ENCODE measurements around the gene KCND3.

KCND3 gene

DNA sequence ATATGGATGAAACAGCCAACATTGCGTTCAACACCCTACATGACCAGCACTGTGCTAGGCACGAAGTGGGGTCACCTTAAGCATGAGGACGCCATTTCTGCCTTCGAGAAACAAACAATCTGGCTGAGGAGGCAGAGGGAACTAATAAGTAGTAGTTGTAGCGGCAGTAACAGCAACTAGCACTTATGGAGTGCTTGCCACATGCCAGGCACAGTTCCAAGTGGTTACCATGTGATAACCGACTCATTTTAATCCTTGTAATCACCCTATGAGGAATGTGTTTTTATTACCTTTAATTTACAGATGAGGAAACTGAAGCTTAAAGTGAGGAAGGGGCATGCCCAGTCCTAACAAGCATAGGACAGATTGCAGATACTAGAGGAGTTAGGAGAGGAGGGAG, 33.7 kb downstream of the KCND3 start:
- H3K9me3 ChIP-seq (ENCODE audit: control insufficient read depth, insufficient read depth, low read length): no peaks in the 10 kb centered on the region
- no peaks in the 10 kb centered on the region for H3K36me3 ChIP-seq (ENCODE audit: control insufficient read depth, insufficient read depth, low read length)
- no peaks in the 10 kb centered on the region for H3K27me3 ChIP-seq (ENCODE audit: control insufficient read depth, insufficient read depth, low read length)
- no peak overlapping the region for H3K4me3 ChIP-seq (ENCODE audit: low read depth, low read length)
- H3K4me1 ChIP-seq (ENCODE audit: control insufficient read depth, insufficient read depth, low read length): no peaks in the 10 kb centered on the region
- no peak overlapping the region for H3K9ac ChIP-seq (ENCODE audit: low read depth, low read length)

DNA sequence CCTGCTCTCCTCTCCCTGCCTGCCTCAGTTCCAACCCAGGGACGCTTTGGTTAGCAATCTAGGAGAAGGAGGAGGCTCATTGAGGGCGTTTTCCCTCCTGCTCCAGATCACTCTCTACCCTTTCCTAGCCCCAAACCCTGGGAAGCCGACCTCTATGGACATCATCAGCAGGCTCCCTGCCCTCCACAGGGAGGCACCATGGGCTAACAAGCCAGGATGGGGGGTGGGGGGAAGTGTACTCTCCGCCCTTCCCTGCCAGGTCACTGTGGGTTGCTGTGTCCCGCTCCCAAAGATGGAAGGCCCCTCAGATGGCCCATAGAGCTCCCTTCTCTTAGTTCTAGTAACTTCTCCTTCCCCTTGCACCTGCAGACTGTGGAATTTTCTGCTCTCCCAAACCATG, 35.7 kb downstream of the KCND3 start:
- Histone ChIP-seq H3K4me3 (ENCODE audit: low read depth, low read length) (no peak overlapping the region), H3K27me3 (ENCODE audit: control insufficient read depth, insufficient read depth, low read length) (no peaks in the 10 kb centered on the region), H3K9ac (ENCODE audit: low read depth, low read length) (no peak overlapping the region), H3K9me3 (ENCODE audit: control insufficient read depth, insufficient read depth, low read length) (no peaks in the 10 kb centered on the region), H3K4me1 (ENCODE audit: control insufficient read depth, insufficient read depth, low read length) (no peaks in the 10 kb centered on the region), H3K36me3 (ENCODE audit: control insufficient read depth, insufficient read depth, low read length) (no peaks in the 10 kb centered on the region)

DNA sequence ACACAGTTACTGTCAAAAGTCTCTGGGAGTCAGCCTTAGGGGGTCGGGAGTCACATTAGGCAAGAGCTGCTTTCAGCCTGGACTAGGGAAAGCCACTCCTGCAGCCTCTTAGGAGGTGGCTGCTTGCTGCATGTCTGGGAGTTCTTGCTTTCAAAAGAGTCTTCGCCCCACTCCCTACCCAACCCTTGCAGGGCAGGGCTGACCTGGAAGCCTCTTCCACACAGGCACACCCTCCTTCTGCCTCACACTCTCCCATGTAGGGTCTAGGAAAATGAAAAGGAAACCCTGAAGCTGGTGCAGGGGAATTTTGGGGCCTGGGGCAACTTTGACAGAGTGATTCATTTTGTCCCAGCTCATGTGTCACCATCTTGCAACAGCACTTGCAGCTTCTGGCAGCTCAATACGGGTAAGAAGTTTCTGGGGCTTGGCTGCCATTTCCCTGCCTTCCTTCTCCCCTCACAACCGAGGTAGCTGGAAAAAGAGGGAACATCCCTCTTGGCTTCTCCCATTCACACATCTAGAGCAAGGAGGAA, 37.3 kb downstream of the KCND3 start:
- no peaks in the 10 kb centered on the region for H3K4me1 ChIP-seq (ENCODE audit: control insufficient read depth, insufficient read depth, low read length)

DNA sequence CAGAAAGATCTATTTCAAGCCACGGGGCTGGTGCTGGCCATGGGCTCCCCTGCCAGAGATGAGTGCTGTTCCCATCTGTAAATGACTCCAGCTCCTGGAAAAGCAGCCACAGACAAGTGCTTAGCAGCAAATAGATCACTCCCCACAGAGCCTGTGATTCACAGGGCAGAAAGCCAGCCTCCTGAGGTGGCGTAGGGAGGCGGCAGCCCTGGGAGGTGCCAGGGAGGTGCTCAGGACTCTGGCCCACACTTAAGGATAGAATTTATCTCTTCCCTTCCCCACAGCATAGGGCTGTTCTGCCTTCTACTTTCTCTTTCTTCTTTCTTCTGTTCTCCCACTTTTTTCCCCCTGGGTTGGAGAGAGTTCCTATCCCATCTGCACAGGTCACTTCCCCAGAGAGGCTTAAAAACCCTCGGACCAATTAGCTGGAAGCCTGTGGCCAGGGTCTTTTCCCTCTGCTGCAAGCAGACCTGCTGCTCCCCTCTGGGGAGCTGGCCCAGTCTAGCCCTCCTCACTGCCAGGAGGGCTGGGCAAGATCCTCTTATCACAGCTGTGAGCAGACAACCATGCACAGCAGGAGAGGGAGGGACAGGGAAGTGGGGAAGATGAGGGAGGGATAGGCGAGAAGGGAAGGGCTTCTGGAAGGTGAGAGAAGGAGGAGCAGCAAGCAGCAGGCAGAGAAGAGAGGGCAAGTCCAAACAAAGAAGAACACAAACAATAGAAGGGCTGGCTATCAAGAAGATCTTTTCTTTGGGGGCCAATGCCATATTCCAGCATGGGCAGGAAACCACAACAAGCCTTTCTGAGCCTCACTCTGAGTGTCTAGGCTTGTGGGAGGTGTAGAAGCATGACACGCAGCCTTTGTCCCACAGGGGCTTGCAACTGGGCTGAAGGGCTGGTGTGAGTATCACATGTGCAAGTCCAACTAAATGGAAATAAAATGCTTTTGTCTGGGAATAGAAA, 41.0 kb downstream of the KCND3 start:
- no peak overlapping the region for H3K9ac ChIP-seq (ENCODE audit: low read depth, low read length)
- no peaks in the 10 kb centered on the region for H3K27me3 ChIP-seq (ENCODE audit: control insufficient read depth, insufficient read depth, low read length)
- no peaks in the 10 kb centered on the region for H3K9me3 ChIP-seq (ENCODE audit: control insufficient read depth, insufficient read depth, low read length)
- H3K4me1 ChIP-seq (ENCODE audit: control insufficient read depth, insufficient read depth, low read length): no peaks in the 10 kb centered on the region
- no peak overlapping the region for H3K4me3 ChIP-seq (ENCODE audit: low read depth, low read length)
- no peaks in the 10 kb centered on the region for H3K36me3 ChIP-seq (ENCODE audit: control insufficient read depth, insufficient read depth, low read length)

More for the DNA sequence above, 37.3 kb downstream of the KCND3 start:
- H3K27me3 ChIP-seq (ENCODE audit: control insufficient read depth, insufficient read depth, low read length): no peaks in the 10 kb centered on the region
- H3K36me3 ChIP-seq (ENCODE audit: control insufficient read depth, insufficient read depth, low read length): no peaks in the 10 kb centered on the region
- no peak overlapping the region for H3K9ac ChIP-seq (ENCODE audit: low read depth, low read length)
- H3K9me3 ChIP-seq (ENCODE audit: control insufficient read depth, insufficient read depth, low read length): no peaks in the 10 kb centered on the region
- no peak overlapping the region for H3K4me3 ChIP-seq (ENCODE audit: low read depth, low read length)

DNA sequence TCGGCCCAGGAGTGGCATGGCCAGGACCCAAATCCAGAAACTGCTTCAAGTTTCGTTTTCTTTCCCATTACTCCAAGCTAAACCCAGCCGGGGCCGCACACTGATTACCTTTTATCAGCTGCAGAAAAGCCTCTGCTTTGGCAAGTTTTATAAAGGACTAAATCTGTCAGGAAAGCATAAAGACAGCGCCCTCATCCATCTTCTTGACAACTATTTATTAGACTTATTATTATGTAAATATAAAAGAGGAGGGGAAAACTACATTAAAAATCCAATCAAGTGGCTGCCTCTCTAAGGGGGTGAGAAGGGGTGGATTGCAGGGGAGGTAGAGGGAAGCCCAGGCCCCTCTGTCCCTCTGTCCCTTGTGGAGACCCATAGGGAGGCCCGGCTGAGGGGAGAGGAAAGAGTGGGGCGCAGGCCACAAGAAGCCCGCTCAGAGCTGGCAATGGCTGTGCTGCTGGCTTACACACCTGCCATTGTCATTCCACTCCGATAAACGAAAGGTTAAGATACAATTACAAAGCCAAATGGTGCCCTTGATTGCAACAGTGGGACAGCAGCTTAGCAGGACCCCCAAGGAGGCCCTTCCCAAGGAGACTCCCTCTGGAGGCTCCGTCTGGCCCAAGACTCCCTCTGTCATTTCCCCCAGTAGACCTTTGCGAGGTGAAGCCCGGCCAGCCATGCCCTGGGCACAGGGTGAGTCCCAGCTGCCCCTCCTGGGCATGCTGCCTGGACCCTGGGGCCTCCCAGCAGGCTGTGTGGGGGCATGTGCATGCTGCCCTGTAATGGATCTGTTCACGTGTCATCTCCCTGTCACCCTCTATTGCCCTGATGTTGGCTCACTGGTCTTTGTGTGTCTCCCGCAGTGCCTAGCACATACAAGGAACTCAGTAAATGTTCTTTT, 45.4 kb downstream of the KCND3 start:
- Histone ChIP-seq H3K4me3 (ENCODE audit: low read depth, low read length) (no peak overlapping the region), H3K9me3 (ENCODE audit: control insufficient read depth, insufficient read depth, low read length) (no peaks in the 10 kb centered on the region), H3K36me3 (ENCODE audit: control insufficient read depth, insufficient read depth, low read length) (no peaks in the 10 kb centered on the region), H3K9ac (ENCODE audit: low read depth, low read length) (no peak overlapping the region), H3K4me1 (ENCODE audit: control insufficient read depth, insufficient read depth, low read length) (no peaks in the 10 kb centered on the region), H3K27me3 (ENCODE audit: control insufficient read depth, insufficient read depth, low read length) (no peaks in the 10 kb centered on the region)

DNA sequence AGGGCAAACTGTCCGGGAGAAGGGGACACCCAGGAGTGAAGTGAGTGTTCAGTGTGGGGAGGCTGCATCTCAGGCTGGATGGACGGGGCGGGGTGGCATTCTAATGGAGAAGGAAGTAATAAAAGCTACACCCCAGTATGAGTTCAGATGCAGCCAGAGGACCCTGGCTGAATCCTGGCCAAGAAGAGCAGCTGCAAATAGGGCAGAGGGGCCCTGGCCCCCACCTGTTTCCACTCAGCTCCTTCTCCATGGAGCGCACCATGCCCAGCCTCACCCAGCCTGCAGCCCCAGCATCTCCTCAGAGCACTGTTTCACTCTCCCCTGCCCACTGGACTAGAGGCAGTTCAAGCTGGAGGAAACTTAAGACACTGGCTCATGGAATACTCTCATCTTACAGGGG, 46.4 kb downstream of the KCND3 start:
- Histone ChIP-seq H3K9ac (ENCODE audit: low read depth, low read length) (no peak overlapping the region), H3K36me3 (ENCODE audit: control insufficient read depth, insufficient read depth, low read length) (no peaks in the 10 kb centered on the region), H3K4me1 (ENCODE audit: control insufficient read depth, insufficient read depth, low read length) (no peaks in the 10 kb centered on the region), H3K4me3 (ENCODE audit: low read depth, low read length) (no peak overlapping the region), H3K27me3 (ENCODE audit: control insufficient read depth, insufficient read depth, low read length) (no peaks in the 10 kb centered on the region), H3K9me3 (ENCODE audit: control insufficient read depth, insufficient read depth, low read length) (no peaks in the 10 kb centered on the region)

DNA sequence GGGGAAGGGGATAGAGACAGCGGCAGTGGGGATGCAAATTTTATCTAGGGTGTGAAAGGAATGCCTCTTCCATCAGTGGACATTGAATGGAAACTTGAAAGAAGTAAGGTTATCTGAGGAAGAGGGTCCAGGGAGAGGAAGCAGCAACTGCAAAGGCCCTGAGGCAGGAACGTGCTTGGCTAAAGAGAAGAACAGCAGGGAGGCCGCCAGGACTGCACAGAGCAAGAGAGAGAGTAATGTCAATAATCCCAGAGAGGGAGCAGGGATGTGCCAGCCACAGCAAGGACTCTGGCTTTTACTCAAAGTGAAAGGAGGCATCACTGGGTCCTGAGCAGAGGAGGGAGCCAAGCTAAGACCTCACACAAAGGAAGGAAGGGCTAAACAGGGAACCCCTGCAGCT, 50.9 kb downstream of the KCND3 start:
- H3K27me3 ChIP-seq (ENCODE audit: control insufficient read depth, insufficient read depth, low read length): no peaks in the 10 kb centered on the region
- no peaks in the 10 kb centered on the region for H3K9me3 ChIP-seq (ENCODE audit: control insufficient read depth, insufficient read depth, low read length)
- no peak overlapping the region for H3K9ac ChIP-seq (ENCODE audit: low read depth, low read length)

DNA sequence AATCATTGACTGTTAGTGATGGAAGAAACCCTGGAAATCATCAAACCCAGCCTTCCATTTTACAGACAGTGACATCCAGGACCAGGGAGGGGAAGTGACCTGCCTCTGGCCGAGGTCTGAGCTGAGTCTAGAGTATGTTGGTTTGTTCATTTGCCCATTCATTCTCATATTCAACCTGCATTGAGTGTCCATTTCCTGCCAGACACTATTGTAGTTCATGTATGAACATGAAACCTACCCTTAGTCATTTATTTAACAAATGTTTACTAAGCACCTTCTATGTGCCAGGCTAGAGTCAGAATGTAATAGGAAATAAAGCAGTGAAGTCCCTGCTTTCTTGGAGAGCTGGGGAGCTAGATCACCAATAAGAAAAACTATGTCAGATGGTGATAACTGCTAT, 51.3 kb downstream of the KCND3 start:
- no peaks in the 10 kb centered on the region for H3K27me3 ChIP-seq (ENCODE audit: control insufficient read depth, insufficient read depth, low read length)
- no peaks in the 10 kb centered on the region for H3K36me3 ChIP-seq (ENCODE audit: control insufficient read depth, insufficient read depth, low read length)
- no peaks in the 10 kb centered on the region for H3K9me3 ChIP-seq (ENCODE audit: control insufficient read depth, insufficient read depth, low read length)
- no peak overlapping the region for H3K9ac ChIP-seq (ENCODE audit: low read depth, low read length)
- no peaks in the 10 kb centered on the region for H3K4me1 ChIP-seq (ENCODE audit: control insufficient read depth, insufficient read depth, low read length)
- H3K4me3 ChIP-seq (ENCODE audit: low read depth, low read length): no peak overlapping the region

More for the DNA sequence above, 50.9 kb downstream of the KCND3 start:
- no peak overlapping the region for H3K4me3 ChIP-seq (ENCODE audit: low read depth, low read length)
- H3K36me3 ChIP-seq (ENCODE audit: control insufficient read depth, insufficient read depth, low read length): no peaks in the 10 kb centered on the region
- no peaks in the 10 kb centered on the region for H3K4me1 ChIP-seq (ENCODE audit: control insufficient read depth, insufficient read depth, low read length)

DNA sequence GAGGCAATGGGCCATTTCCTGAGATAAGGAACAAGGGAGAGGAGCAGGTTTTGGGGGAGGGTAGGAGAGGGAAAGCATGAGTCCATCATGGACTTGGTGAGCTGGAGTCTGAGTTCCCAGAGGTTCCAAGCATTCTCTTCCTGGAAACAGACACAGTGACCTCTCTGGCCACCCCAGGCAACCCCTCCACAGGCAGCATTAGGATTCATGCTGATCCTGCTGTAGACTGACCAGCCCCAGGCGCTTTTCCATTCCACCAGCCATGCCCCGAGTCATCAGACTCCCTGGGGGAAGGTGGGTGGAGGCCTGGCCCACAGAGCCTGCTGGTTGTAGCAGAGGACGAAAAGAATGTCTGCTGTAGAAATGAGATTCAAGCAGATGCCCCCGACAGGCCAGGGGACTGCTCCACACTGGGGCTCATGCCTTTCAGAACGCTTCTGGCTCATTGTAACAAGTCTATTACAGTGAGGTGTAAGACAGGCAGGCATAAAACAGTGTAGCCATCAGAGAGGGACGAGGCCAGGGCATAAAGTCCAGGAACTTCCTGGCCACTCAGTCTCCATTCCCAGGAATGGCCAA, 52.2 kb downstream of the KCND3 start:
- no peaks in the 10 kb centered on the region for H3K36me3 ChIP-seq (ENCODE audit: control insufficient read depth, insufficient read depth, low read length)
- H3K9ac ChIP-seq (ENCODE audit: low read depth, low read length): no peak overlapping the region
- no peaks in the 10 kb centered on the region for H3K27me3 ChIP-seq (ENCODE audit: control insufficient read depth, insufficient read depth, low read length)
- H3K4me3 ChIP-seq (ENCODE audit: low read depth, low read length): no peak overlapping the region
- no peaks in the 10 kb centered on the region for H3K9me3 ChIP-seq (ENCODE audit: control insufficient read depth, insufficient read depth, low read length)
- no peaks in the 10 kb centered on the region for H3K4me1 ChIP-seq (ENCODE audit: control insufficient read depth, insufficient read depth, low read length)

DNA sequence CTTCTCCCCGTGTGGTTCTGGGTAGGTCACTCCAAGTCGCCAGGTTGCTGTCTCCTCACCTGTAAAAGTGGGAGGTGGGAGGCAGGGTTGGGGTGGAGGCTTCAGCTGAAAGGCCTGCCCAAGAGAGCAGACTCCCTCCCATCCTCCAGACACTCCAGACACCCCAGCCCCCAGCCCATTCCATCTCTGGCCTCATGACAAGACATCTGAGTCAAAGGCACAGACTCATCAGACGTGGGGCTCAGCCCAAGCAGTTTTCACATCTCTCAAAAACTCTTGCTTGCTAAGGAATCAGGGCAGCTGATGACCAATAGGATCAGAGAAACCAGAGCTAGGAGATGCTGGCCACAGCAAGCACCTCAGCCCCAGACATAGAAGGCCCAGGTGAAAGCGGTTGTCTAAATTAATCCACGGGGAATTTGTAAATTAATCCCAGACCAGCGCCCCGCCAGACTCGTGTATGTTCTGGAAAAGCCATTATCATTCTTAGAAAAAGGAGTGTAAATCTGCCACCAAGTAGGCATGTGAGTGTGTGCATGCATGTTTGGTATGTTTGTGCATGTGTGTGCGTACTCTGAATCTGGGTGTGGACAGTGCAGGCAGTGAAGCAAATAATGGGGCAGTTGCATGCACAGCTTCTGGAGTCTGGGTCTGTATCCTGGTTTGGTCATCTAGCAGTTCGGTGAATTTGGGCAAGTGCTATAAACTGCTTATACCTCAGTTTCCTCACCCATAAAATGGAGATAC, 55.2 kb downstream of the KCND3 start:
- H3K4me1 ChIP-seq (ENCODE audit: control insufficient read depth, insufficient read depth, low read length): no peaks in the 10 kb centered on the region
- H3K9me3 ChIP-seq (ENCODE audit: control insufficient read depth, insufficient read depth, low read length): no peaks in the 10 kb centered on the region
- no peaks in the 10 kb centered on the region for H3K27me3 ChIP-seq (ENCODE audit: control insufficient read depth, insufficient read depth, low read length)
- no peak overlapping the region for H3K9ac ChIP-seq (ENCODE audit: low read depth, low read length)
- no peaks in the 10 kb centered on the region for H3K36me3 ChIP-seq (ENCODE audit: control insufficient read depth, insufficient read depth, low read length)
- no peak overlapping the region for H3K4me3 ChIP-seq (ENCODE audit: low read depth, low read length)

DNA sequence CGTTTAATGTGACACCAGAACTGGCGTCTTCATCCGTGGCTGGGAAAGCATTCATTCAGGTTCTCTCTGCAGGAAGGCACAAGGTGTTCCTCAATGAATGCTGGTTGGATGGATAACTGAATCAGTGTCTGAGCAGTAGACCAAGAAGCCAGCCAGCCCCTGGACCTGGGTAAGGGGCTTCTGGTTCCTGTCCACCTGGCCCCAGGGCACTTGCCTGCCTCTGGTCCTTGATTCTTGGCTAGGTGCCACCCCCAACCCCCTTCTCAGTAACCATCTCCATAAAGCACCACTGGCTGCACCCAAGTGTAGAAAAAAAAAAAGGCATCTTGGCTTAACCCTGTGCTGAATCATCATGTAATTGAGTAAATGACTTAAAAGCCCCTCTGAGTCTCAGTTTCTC, 59.1 kb downstream of the KCND3 start:
- no peak overlapping the region for H3K4me3 ChIP-seq (ENCODE audit: low read depth, low read length)
- no peaks in the 10 kb centered on the region for H3K9me3 ChIP-seq (ENCODE audit: control insufficient read depth, insufficient read depth, low read length)
- H3K36me3 ChIP-seq (ENCODE audit: control insufficient read depth, insufficient read depth, low read length): no peaks in the 10 kb centered on the region
- H3K4me1 ChIP-seq (ENCODE audit: control insufficient read depth, insufficient read depth, low read length): no peaks in the 10 kb centered on the region
- no peaks in the 10 kb centered on the region for H3K27me3 ChIP-seq (ENCODE audit: control insufficient read depth, insufficient read depth, low read length)
- no peak overlapping the region for H3K9ac ChIP-seq (ENCODE audit: low read depth, low read length)
